Measurements from ENCODE around the gene CNGA2. TPM values are rescaled to one million over a fixed set of nuclear protein-coding genes. Genes with fewer than 3 reads are reported as not detected.

Gene CNGA2
- total RNA-seq, 2 experiments from 2014 or later = not detected

DNA sequence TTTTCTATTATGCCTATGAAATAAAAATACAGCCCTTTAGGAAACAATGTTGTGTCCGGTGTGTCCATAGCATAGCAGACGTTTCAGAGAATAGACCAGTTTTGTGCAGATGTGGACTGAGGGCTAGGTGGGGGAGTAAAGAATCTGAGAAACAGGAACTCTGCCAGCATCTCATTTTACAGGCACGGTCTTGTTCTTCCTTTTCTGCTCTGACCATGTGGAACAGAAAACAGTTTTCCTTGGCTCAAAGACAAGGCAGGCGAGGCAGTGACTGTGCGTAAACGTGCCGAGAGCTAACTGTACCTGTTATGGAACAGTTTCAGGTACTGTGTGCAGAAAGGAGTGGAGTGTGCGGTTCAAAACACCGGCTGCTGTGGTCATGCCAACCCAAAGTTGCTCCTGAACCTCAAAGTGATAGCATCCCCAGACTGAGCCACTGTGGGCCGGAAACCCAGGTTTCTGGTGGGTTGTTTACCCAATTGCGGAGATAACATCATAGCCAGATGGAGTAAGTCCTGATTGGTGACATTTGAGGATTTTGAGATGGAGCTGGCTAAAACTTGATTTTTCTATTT lies 20.2 kb downstream of the CNGA2 start:
- H3K4me1 ChIP-seq (ENCODE audit: insufficient read depth, low read length) = no peaks in the 10 kb centered on the region
- H3K4me3 ChIP-seq (ENCODE audit: low read length) = no peak overlapping the region
- ATAC-seq (ENCODE audit: poor library complexity) = no peak
- intact Hi-C loops (cut with DNase I, micrococcal nuclease) = no loop called here
- TF ChIP-seq, protein P1, sequence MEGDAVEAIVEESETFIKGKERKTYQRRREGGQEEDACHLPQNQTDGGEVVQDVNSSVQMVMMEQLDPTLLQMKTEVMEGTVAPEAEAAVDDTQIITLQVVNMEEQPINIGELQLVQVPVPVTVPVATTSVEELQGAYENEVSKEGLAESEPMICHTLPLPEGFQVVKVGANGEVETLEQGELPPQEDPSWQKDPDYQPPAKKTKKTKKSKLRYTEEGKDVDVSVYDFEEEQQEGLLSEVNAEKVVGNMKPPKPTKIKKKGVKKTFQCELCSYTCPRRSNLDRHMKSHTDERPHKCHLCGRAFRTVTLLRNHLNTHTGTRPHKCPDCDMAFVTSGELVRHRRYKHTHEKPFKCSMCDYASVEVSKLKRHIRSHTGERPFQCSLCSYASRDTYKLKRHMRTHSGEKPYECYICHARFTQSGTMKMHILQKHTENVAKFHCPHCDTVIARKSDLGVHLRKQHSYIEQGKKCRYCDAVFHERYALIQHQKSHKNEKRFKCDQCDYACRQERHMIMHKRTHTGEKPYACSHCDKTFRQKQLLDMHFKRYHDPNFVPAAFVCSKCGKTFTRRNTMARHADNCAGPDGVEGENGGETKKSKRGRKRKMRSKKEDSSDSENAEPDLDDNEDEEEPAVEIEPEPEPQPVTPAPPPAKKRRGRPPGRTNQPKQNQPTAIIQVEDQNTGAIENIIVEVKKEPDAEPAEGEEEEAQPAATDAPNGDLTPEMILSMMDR (IDR thresholded peaks at IDR 0.05) = no peak
- POLR2A ChIA-PET = no interaction called here
- H3K27me3 ChIP-seq (ENCODE audit: control insufficient read depth in 1 of 2, insufficient read depth in 2 of 2, low read length in 2 of 2) = peaks cover 2 to 5% of the 10 kb centered on the region in 2 experiments
- H3K36me3 ChIP-seq (ENCODE audit: insufficient read depth, low read length) = no peaks in the 10 kb centered on the region
- H3K27ac ChIP-seq (ENCODE audit: low read depth in 1 of 2, low read length in 2 of 2) = no peak overlapping the region
- Mint-ChIP-seq H3K9me3 (no peaks in the 10 kb centered on the region), H3K4me3 (no peak overlapping the region), H3K27ac (no peak overlapping the region), H3K27me3 (peaks cover 18% of the 10 kb centered on the region), H3K4me1 (ENCODE audit: low read depth) (no peaks in the 10 kb centered on the region), H3K36me3 (ENCODE audit: low read depth) (no peaks in the 10 kb centered on the region)
- DNase-seq = no peak
- H3K9me3 ChIP-seq (ENCODE audit: control insufficient read depth in 1 of 2, insufficient read depth in 1 of 2, low read length in 2 of 2) = peaks cover 0 to 3% of the 10 kb centered on the region in 2 experiments
- CTCF ChIA-PET = no interaction called here

DNA sequence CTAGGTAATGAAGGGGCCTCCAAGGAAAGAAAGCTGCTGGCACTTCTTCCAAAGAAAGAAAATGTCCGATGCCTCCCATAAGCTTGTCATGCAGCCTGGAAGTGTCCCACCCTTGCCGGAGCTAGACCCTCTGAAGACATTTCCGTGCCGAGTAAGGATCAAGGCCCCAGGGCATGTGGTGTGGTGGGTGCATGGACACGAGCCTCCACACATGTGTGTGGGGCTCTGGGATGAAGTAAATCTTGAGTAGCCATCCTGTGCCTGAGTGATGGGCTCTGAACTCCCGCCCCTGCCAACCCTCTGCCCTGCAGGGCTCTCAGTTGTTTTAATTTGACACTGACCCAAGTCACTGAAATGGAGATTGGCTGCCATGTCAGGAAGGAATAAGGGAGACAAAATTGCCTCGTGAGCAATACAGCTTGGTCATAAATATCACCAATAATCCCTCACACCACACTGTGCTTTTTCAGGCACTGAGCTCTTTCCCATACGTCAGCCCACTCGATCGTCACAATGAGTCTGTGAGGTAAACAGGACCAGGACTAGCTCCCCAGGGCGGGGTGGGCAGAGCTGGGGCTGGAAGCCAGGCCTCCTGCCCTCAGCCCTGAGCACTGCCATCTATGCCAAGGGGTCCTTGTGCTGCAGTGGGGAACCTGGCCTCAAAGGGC lies 24.6 kb downstream of the CNGA2 start:
- H3K27me3 ChIP-seq (ENCODE audit: control insufficient read depth in 1 of 2, insufficient read depth in 2 of 2, low read length in 2 of 2) = no peaks in the 10 kb centered on the region
- no peaks in the 10 kb centered on the region for H3K9me3 ChIP-seq (ENCODE audit: control insufficient read depth in 1 of 2, insufficient read depth in 1 of 2, low read length in 2 of 2)
- ATAC-seq (ENCODE audit: poor library complexity) = no peak
- Mint-ChIP-seq H3K36me3 (ENCODE audit: low read depth) (no peaks in the 10 kb centered on the region), H3K27me3 (peaks cover 8% of the 10 kb centered on the region), H3K9me3 (no peaks in the 10 kb centered on the region), H3K4me1 (ENCODE audit: low read depth) (no peaks in the 10 kb centered on the region), H3K27ac (no peak overlapping the region), H3K4me3 (no peak overlapping the region)
- H3K4me1 ChIP-seq (ENCODE audit: insufficient read depth, low read length) = no peaks in the 10 kb centered on the region
- ChIA-PET POLR2A (no interaction called here), CTCF (no interaction called here)
- TF ChIP-seq, protein P1 (IDR thresholded peaks at IDR 0.05) = no peak
- DNase-seq = no peak
- H3K27ac ChIP-seq (ENCODE audit: low read depth in 1 of 2, low read length in 2 of 2) = no peak overlapping the region
- no peaks in the 10 kb centered on the region for H3K36me3 ChIP-seq (ENCODE audit: insufficient read depth, low read length)
- intact Hi-C loops (cut with DNase I, micrococcal nuclease) = no loop called here
- H3K4me3 ChIP-seq (ENCODE audit: low read length) = no peak overlapping the region

DNA sequence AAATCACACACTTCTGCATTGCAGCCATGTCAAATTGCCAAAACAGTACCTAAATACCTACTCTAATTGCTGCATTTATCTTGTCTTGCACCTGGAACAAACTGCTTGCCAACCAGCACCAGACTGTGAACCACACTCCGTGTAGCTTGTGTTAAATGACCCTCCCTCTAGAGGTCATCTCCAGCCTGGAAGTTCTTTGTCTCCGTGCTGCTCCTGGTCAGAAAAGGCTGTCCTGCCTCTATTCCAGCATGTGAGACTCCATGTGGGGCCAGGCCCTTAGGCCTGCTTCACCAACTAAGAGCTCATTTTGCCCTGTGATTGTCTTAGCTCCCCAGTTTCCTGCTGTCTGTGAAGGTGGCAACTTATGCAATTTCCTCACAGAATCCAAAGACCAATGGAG lies 28.3 kb downstream of the CNGA2 start:
- no peaks in the 10 kb centered on the region for H3K4me1 ChIP-seq (ENCODE audit: insufficient read depth, low read length)
- intact Hi-C loops (cut with DNase I, micrococcal nuclease) = no loop called here
- Mint-ChIP-seq H3K36me3 (ENCODE audit: low read depth) (no peaks in the 10 kb centered on the region), H3K27ac (no peak overlapping the region), H3K9me3 (no peaks in the 10 kb centered on the region), H3K27me3 (peaks cover 5% of the 10 kb centered on the region), H3K4me3 (no peak overlapping the region), H3K4me1 (ENCODE audit: low read depth) (no peaks in the 10 kb centered on the region)
- TF ChIP-seq, protein P1 (IDR thresholded peaks at IDR 0.05) = no peak
- ATAC-seq (ENCODE audit: poor library complexity) (no peak), DNase-seq (no peak)
- H3K4me3 ChIP-seq (ENCODE audit: low read length) = no peak overlapping the region
- H3K9me3 ChIP-seq (ENCODE audit: control insufficient read depth in 1 of 2, insufficient read depth in 1 of 2, low read length in 2 of 2) = no peaks in the 10 kb centered on the region
- CTCF ChIA-PET = no interaction called here
- no peaks in the 10 kb centered on the region for H3K36me3 ChIP-seq (ENCODE audit: insufficient read depth, low read length)
- no peak overlapping the region for H3K27ac ChIP-seq (ENCODE audit: low read depth in 1 of 2, low read length in 2 of 2)
- H3K27me3 ChIP-seq (ENCODE audit: control insufficient read depth in 1 of 2, insufficient read depth in 2 of 2, low read length in 2 of 2) = no peaks in the 10 kb centered on the region
- POLR2A ChIA-PET = no interaction called here
